ENCODE results near the gene UVSSA. TPM values are rescaled to one million over a fixed set of nuclear protein-coding genes. Genes with fewer than 3 reads are reported as not detected.

UVSSA gene
- total and polyA plus RNA-seq, 9 of the 15 experiments (the other 6 are each of a cell fraction or from before 2014, with no cell fraction given): 0.21 to 14.6 (median 3.3) TPM

DNA sequence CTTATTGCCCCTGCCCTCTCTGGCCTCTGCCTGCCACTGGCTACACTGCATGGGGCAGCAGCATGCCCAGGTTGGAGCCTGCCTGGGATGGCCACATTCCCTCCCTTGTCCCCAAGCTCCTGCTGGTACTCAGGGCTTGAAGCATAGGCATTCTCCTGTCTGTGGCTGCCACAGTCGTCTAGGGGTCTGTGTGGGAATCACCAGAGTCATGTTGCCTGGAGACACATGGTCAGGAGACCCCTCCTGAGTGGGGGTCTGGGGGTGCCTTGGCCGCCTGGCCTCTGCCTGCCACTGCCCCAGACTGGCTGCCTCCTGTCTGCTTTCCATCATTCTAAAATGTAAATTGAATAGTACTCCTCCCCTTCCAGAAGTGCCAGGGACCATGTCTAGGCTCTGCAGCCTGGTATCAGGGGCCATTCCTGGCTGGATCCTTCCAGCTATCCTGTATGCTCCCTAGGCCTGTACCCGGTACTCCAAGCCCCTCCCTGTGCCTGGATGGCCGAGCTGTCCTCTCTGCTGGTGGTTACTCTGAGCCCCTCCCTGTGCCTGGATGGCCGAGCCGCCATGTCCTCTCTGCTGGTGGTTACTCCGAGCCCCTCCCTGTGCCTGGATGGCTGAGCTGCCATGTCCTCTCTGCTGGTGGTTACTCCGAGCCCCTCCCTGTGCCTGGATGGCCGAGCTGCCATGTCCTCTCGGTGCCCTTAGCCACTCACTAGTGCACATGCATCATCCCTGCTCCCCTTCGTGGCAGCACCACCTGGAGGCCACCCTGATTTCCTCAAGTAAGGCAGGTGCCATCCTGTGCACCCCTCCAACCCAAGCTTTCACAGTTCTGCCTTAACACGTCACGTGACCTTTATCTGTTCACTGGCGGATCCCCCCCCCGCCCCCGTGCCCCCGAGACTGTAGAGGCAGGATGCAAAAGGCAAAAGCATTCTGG, 64.7 kb downstream of the UVSSA start:
- no peaks in the 10 kb centered on the region for H3K79me2 ChIP-seq (ENCODE audit: control insufficient read depth, insufficient read depth, low read length)
- DNase-seq (ENCODE audit: extremely low read depth in 1 of 4, low spot score in 3 of 4) (peak in 1 of 4 experiments; percentile 6), ATAC-seq (no peak), FAIRE-seq (no peak)
- H3K4me3 ChIP-seq: no peak overlapping the region
- no peak overlapping the region for H3K4me2 ChIP-seq (ENCODE audit: insufficient read depth, low read length)
- peaks cover 0 to 4% of the 10 kb centered on the region in 2 experiments; a peak in 2 of 5 replicates for H3K27me3 ChIP-seq (ENCODE audit: control insufficient read depth in 2 of 2, insufficient read depth in 2 of 2, low read length in 2 of 2)
- H3K9me1 ChIP-seq (ENCODE audit: control insufficient read depth, insufficient read depth, low read length): peaks cover 2% of the 10 kb centered on the region
- ChIA-PET CTCF (ENCODE audit: low intra/inter-chr PET ratio) (no interaction called here), POLR2A (no interaction called here)
- H3K27ac ChIP-seq (ENCODE audit: extremely low read depth, low read depth, low read length): no peak overlapping the region
- H2AFZ ChIP-seq (ENCODE audit: low read depth, low read length): no peak overlapping the region
- H3K4me1 ChIP-seq (replicated peaks in 1 of 2; ENCODE audit: control insufficient read depth in 2 of 2, insufficient read depth in 2 of 2, low read length in 2 of 2): peaks cover 6 to 45% of the 10 kb centered on the region in 2 experiments; a peak in 4 of 5 replicates
- in situ Hi-C loops (cut with MboI) (loop anchor here (5.0 kb wide), 1 partner anchor 51 kb away; no protein-coding TSS in a partner anchor), intact Hi-C loops (cut with micrococcal nuclease) (no loop called here)
- no TSS peak for BruUV-seq (replicated peaks)
- TF ChIP-seq STAT5A (IDR thresholded peaks at IDR 0.05; ENCODE audit: borderline replicate concordance, low read length) (no peak), RAD51 (IDR thresholded peaks at IDR 0.05; ENCODE audit: borderline replicate concordance, low read depth) (peak; percentile 64; the same call in 1 of the 2 replicates), TOE1 (IDR thresholded peaks at IDR 0.05; ENCODE audit: borderline replicate concordance) (0 out of 2 replicates have a peak, but pooled peaks have one; percentile 53), TOE1 (CRISPR knock-in tag; IDR thresholded peaks at IDR 0.05; ENCODE audit: borderline replicate concordance, low read depth) (no peak)
- TF ChIP-seq, protein P1, sequence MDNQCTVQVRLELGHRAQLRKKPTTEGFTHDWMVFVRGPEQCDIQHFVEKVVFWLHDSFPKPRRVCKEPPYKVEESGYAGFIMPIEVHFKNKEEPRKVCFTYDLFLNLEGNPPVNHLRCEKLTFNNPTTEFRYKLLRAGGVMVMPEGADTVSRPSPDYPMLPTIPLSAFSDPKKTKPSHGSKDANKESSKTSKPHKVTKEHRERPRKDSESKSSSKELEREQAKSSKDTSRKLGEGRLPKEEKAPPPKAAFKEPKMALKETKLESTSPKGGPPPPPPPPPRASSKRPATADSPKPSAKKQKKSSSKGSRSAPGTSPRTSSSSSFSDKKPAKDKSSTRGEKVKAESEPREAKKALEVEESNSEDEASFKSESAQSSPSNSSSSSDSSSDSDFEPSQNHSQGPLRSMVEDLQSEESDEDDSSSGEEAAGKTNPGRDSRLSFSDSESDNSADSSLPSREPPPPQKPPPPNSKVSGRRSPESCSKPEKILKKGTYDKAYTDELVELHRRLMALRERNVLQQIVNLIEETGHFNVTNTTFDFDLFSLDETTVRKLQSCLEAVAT (IDR thresholded peaks at IDR 0.05): no peak
- TF ChIP-seq, protein P2, sequence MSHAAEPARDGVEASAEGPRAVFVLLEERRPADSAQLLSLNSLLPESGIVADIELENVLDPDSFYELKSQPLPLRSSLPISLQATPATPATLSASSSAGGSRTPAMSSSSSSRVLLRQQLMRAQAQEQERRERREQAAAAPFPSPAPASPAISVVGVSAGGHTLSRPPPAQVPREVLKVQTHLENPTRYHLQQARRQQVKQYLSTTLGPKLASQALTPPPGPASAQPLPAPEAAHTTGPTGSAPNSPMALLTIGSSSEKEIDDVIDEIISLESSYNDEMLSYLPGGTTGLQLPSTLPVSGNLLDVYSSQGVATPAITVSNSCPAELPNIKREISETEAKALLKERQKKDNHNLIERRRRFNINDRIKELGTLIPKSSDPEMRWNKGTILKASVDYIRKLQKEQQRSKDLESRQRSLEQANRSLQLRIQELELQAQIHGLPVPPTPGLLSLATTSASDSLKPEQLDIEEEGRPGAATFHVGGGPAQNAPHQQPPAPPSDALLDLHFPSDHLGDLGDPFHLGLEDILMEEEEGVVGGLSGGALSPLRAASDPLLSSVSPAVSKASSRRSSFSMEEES (CRISPR knock-in tag; IDR thresholded peaks at IDR 0.05): peak; percentile 78
- H3K9me3 ChIP-seq (replicated peaks; ENCODE audit: control insufficient read depth, insufficient read depth, low read depth, low read length): no peaks in the 10 kb centered on the region; the same call in 1 of the 2 replicates
- no peak overlapping the region for H3K9ac ChIP-seq (ENCODE audit: insufficient read depth in 1 of 2, low read depth in 2 of 2, low read length in 2 of 2)
- no peaks in the 10 kb centered on the region for H3K36me3 ChIP-seq (ENCODE audit: control insufficient read depth, insufficient read depth, low read length)
- WGBS (ENCODE audit: insufficient coverage, low coverage, missing lambda C conversion rate): 1% methylated on average over 15 of the region's 17 CpGs
- H4K20me1 ChIP-seq (replicated peaks; ENCODE audit: control insufficient read depth, insufficient read depth, low read length): no peaks in the 10 kb centered on the region; the same call in 1 of the 2 replicates

Data from K562 (cell line).